Amniotic stem cell (primary cell): Measurements from ENCODE around the gene HOTAIR.
A peak's percentile ranks its signal among the peaks of the same experiment; 100 is the strongest.

Experiments used
- DNase-seq: peaks from one replicate; lab custom pipeline; 2025; lab: John Stamatoyannopoulos, UW

The HOTAIR gene

DNA sequence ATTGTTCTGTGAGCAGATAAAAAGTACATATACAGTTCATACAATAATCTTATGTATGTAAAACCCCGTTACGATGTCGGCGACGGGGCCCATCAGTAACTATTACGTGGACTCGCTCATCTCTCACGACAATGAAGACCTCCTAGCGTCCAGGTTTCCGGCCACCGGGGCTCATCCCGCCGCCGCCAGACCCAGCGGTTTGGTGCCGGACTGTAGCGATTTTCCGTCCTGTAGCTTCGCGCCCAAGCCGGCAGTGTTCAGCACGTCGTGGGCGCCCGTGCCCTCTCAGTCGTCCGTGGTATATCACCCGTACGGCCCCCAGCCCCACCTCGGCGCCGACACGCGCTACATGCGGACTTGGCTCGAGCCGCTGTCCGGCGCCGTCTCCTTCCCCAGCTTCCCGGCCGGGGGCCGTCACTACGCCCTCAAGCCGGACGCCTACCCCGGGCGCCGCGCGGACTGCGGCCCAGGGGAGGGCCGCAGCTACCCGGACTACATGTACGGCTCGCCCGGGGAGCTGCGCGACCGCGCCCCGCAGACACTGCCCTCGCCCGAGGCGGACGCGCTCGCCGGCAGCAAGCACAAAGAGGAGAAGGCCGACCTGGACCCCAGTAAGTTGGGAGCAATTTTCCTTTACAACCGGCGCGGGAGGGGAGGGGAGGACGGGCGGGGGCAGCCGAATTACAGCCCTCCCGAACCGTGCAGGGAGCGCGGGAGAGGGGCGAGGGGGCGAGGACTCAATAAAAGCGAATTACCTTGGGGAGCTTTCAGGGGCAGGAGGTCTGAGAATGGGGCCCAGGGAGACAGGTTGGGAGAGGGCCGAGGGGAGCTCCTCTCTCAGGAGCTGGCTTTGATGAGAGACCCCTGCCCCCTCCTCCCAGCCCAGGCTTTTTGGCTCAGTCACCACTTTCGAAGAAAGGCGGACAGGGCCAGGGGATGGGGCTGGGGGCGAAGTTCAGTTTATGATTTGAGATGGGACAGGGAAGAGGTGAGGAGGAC is 25.7 kb upstream of the HOTAIR start, which contains the start of gene HOXC9:
Gene HOXC9, plus strand, starts transcription at position 46 of the 999 bp plus-strand sequence. Its CDS starts 28 bp downstream, at position 74.
- DNase-seq: no peak

DNA sequence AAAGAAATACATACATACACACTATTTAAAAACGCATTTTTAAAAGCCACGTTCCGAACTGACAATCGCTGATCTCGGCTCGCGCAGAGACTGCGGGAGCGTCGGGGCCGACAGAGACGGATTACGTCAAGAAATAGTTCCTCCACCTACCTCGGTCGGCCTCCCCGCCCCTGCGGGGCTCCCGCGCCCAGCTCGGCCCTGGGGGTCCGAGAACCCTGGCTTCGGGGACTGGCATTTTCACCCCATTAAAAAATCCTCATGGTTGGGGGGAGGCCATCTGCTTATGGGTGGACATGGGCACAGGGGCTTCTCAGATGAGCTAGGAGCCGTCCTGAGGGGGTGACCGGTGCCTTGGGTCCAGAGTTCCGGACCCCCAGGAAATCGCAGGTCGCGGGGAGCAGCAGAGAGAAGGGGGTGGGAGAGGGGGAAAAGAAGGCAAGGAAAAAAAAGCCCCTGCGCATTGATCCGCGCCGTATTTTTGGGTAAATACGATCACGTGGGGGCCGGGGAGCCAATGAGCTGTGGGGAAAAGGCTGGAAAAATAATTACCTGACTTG is 24.9 kb upstream of the HOTAIR start:
- no peak for DNase-seq

DNA sequence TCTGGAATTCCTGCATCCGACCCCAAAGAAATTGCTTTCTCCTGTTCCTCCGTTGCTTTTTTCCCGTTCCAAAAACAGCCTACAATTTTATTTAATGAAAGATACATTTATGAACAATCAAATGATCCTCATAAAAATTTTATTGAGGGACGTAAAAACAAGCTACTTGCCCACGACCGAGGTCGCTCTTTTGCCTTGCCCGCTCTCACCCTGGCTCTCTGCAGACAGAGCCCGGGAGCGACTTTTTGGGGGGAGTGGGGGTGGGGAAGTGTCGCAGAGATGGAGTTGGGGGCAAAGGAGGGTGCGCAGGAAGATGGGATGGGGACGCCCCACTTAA is 24.1 kb upstream of the HOTAIR start:
- DNase-seq: no peak

DNA sequence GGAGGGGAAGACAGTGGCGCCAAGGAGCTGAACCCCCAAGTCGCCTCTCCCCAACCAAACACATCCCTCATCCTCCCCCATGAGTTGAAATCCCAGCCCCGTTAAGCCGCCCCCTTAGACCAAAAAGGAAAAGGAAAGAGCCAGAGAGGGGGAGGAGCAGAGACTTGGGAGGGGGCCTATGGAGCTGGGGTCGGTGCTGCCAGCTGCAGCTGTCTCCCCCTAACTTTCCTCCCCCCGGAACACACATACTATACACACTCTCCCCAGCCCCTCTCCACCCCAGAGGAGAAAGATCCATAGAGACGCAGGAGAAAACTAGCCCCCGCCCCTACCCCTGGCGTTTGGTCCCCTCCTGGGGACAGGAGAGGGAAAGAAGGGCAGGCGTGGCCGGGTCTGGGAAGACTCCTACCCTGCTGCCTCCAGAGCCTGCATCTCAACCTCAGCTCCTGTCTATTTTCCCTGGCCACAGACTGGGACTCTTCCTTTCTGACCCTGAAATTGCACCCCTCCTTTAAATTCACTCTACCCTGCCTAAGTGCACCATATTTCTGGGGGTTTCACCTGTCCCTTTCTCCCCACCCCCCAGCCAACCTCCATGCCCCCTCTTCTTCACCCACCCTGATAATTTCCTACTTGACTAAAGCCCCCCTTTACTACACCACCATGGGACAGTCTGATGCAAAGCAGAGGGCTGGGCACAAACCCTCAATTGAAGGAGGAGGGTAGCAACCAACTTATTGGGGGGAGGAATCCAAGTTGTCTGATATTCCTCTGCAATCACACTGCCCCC is 23.6 kb upstream of the HOTAIR start:
- no peak for DNase-seq

DNA sequence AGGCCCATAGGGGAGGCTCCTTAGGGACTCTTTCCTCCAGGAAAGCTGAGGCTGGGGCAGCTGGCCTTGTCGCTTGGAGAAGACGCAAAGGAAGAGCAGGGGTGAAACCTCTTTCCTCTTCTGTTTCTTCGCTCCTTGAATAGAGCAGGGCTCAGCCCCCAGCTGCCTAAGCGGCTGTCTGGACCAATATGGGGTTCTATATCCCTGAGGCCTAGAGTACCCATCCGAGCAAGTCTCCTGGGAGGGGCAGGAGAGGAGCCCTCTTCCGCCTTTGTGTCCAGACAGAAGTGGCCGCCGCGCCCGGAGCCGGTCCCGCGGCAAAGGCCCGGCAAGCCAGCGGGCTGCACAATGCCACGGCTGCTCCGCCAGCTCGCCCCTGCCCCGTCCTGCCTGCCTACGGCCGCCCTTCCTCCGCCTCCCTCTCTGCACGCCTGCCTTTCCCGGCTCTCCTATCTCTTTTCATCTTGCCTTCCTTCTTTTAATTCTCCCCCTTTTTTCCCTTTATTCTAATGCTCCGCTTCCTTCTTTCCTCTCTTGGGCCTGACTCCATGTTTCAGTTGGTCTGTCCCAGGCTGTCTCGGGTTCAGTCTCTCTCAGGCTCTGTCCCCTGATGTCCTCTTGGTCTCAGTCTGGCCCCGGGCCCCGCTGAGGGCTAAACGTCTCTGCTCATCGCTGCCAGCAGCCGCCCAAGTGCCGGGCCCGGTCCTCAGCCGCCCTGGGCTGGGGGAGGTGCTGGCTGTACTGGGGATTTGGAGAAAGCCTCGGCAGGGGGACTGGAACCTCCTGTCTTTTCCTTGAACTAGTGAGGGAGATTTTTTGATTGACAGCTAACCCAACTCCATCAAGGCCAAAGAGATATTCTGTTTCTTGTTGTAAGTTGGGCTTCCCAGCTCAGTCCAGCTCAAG is 22.7 kb upstream of the HOTAIR start:
- no peak for DNase-seq

DNA sequence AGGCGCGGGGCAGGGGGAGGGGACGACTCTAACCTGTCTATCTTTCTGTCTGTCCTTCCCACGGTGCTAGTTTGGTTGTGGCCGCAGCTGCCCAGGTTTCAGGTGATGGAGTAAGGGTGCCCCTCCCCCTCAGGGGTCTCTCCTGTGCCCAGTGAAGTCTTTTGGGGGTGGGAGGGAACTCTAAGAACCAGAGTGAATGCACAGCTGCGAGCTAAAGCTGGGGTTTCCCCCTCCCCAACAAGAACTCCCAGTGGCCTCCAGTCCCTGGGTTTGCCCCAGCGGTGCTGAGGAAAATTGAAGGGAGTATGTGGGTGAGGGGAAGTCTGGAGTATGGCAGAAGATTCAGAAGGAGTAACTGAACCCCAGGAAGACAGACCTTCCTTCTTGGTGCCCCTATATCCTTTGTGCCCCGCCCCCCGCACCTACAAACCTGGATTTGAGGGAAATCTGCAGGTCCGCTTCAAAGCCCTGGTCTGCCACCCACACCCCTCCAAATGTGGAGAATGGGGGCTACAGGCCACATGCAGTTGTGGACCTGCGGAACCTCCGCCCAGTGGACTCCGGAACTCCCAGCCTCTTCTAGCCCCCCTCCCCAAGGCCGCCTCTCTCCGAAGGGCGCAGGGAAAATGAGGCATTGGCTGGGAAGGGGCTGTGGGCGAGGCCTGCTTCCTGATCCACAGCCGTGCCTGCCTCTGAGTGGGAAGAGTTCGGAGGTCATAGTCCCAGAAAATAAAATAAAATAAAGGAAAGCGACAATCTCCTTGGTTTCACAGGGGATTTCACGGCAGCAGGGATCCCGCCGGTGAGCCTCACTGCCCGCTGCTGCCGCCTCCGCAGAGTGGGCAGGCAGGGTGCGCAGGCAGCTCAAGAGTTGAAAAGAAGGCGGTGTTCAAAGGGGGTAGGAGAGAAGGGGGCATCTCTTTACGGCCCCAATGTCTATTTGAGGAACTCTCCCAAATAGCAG is 21.8 kb upstream of the HOTAIR start:
- DNase-seq: no peak

DNA sequence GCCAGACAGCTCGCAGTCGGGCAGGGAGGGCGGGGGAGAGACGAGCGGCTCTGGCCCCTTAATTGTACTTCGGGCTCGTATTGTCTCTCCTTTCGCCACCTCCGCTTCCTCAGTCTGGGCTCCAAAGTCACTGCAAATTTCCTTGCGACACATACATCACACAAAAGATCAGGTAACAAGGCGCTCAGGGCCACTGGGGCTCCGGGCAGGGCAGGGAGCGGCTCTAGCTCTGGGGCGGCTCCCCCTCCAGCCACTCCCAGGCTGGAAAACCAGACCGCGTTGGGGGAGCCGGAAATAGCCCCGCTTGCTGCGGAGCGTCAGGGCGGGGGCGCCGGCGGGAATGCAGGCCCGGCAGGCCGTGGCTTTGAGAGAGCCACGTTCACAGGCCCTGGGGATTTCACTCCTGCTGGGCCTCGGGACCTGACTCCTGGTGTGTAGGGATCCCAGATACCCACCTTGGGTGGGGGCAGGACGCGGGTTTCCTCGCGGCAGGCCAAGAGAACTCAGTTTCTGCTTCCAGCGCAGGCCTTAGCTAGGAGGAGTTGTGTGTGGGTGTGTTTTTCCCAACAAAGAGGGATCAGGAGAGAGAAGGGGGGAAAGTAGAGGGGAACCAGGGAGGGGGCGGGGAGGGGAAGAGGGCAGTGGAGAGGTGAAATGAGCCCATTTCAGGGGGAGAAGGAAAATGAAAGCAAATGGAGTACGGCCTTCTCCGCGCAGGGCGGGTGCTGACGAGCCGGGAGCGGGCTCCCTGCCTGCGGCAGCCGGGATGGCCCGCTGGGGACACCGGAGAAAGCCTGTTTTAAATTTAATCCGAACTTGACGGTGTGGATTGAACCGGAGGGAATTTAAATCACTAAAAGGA is 20.9 kb upstream of the HOTAIR start:
- no peak for DNase-seq

DNA sequence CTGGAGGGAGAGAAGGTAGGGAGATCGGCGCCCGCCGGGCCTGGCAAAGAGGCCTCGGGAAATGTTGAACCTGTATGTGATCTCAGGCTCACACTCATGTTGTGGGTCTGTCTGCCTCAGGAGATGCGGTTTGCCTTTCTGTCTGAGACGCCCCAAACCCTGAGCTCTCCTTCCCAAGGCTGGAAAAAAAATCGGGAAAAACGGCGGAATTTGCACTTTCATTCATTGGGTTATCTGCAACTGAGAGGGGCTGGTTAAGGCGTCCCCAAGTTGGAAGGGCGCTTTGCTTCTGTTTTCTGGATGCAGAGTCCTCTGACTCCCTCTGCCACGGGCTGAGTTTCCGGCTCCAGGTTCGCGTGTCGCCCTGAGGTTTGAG is 20.2 kb upstream of the HOTAIR start:
- DNase-seq: no peak

DNA sequence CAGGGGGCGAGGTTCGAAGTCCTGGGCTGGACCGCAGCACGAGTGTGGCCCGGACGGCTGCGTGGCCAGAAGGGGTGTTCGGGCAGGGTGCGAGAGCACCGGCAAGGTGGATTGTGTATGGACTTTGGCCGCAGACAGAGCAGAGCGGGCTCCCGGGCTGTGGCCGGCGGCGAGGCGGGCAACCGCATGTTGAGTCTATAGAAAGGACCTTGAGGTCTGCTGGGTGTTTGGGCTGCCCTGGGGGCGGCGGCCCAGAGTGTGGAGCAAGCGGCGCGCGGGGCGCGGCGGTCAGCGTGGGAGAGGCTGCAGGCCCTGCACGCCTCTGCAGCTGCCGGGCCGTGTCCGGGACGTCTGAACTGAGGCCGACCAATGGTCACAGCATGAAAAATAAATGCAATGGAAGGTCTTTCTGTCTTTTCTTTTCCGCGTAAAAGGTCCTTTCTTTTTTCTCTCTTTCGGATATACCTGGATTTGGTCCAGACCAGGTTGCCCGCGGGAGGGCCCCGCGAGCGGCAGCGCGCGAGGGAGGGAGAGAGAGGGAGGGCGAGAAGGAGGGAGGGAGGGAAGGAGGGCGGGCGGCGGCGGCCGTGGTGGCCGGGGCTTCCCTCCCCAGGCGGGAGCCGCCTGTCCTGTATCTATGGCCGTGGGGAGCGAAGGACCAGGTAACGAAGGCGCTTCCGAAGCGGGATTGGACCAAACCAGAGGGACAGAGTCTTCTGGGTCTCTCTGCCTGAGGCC is 19.7 kb upstream of the HOTAIR start:
- DNase-seq: no peak

DNA sequence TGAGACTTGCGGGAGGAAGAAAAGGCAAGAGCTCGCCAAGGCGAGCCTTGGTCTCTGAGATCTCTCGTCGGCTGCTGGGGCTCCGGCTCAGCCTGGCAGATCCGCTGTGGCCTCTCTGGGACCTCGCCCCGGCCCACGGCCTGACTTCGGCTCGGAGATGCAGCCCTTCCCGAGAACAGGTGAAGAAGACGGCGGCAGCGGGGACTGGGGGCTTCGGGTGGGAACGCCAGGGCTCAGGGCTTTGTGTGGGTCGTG is 19.2 kb upstream of the HOTAIR start:
- DNase-seq: no peak

DNA sequence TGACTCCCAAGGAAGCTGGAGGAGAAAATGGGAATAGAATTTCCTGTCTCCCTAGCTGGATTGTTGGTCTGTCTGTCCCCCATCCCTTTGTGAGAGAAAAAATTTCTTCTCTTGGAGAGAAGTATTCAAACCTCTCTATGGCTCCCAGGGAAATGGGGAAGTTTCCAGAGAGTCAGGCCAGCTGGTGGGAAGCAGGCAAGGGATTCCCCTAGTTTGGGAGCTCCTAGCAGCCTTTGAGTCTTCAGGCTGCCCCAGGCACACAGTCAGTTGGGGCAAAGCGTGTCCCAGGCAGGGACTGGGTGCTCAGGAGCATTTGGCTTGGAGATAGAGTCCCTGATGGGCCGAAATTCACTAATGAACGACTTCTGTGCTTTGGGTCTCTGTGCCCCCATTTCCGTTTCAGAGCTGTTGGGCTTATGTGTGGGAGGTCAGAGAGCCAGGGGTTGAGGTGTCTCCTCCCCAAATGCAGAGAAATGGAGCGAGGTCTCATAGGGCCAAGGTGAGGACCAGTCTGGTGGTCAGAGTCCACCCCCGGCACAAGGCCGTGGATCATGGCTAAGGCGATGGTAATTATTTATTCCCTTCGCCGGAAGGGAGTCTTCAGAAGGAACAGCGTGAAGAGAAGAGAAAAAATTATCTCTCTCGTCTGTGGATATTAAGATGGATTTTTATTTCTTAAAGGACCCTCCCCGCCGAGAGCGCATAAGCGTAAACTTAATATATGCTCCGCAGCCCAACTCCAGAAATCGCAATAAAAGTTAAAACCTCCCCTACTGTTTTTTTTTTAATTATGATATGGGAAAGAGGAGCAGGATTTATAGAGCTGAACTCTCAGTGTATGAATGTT is 18.6 kb upstream of the HOTAIR start:
- no peak for DNase-seq

DNA sequence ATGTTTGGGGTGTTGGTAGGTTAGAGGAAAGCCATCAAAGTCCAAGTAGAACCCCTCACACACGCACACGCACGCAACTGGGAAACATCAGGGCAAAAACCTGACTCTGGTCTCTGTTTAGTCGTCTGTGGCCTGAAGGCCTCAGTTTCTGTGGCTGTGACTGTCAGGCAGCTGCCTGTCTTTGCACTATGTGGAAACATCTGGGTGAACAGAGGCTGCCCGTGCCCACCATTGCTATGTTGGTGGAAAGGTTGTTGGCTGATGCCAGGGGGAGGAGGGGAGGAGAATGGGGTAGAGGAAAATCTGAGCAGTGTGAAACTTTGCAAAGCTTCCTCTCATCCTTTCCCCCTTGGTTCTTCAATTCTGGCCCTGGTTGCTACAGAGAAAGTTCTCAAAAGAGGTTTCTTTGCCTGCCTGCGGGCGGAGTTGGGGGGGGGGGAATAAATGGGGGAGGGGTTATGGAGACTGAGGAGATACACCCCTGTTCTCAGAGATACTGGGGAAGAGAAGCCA is 17.7 kb upstream of the HOTAIR start:
- DNase-seq: no peak

DNA sequence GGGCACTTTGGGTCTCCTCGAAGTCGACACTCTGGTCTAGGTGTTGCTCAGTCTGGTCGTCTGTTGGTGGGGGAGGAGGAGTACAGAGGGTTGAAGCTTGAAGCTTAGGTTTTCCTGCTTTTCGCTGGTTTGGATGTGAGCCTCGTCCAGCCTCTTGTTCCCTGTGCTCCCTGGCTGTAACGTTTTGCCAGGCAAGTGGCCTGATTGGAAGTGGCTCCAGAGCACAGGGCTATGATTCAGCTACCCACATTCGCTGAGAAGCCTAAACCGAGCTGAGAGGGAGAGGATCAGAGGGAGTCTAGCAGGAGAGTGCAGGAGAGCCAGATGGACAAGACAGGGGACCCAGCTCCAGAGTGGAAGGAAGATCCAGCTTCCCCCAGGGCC is 16.3 kb upstream of the HOTAIR start:
- DNase-seq: no peak

DNA sequence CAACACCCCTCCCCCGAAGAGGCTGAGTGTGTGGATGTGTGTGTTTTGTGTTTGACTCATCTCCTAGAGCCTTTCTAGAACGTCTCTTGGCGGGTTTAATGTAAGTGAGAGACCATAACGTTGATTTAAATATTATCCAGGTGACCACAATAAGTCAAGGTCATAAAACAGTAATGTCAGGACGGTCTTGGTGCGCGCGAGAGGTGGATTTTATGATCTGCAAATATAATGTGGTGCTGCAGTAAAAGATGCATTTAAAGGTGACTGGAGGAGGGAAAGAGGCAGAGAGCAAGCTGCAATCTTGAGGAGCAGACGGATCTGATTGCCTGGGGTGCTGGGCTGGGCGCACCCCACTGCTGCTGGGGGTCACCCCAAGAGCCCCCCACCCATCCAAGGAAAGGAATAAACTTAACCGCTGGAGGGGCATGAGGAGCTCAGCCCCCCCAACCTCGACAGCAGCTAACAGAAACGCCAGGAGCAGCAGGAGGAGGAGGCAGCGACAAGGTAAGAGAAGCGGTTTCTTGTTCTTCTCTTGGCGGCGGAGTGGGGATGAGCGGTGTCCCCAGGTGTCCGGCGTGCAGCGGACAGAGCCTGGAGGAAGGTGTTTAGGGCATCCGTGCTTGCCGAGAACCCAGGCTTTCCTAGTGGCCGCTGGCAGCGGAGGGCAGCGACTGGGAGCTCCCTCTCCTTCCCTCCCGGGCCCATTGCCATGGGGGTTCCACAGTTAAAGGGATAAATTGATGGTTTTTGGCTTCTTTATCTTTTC is 15.7 kb upstream of the HOTAIR start:
- DNase-seq: no peak

DNA sequence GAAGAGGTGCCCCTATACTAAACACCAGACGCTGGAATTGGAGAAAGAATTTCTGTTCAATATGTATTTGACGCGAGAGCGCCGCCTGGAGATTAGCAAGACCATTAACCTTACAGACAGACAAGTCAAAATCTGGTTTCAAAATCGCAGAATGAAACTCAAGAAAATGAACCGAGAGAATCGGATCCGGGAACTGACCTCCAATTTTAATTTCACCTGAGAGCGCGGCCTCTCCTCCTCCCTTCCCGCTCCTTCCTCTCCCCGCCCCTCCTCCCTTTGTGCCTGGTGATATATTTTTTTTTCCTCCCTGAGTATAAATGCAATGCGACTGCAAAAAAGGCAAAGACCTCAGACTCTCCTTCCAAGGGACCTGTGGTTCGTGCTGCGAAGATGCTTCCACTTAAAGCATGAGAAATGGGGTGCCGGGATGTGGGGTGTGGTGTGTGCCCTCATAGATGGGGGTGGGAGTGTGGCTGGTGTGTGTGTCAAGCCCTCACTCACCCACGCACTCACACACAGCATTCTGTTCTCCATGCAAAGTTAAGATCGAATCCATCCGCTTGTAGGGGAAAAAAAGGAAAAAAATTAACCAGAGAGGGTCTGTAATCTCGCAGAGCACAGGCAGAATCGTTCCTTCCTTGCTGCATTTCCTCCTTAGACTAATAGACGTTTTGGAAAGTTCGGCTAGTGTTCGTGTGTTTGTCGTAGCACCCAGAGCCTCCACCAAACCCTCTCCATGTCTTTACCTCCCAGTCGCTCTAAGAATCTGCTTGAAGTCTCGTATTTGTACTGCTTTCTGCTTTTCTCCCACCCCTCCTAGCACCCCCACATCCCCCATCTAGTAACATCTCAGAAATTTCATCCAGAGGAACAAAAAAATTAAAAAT is 14.7 kb upstream of the HOTAIR start:
- DNase-seq: peak; percentile 13

DNA sequence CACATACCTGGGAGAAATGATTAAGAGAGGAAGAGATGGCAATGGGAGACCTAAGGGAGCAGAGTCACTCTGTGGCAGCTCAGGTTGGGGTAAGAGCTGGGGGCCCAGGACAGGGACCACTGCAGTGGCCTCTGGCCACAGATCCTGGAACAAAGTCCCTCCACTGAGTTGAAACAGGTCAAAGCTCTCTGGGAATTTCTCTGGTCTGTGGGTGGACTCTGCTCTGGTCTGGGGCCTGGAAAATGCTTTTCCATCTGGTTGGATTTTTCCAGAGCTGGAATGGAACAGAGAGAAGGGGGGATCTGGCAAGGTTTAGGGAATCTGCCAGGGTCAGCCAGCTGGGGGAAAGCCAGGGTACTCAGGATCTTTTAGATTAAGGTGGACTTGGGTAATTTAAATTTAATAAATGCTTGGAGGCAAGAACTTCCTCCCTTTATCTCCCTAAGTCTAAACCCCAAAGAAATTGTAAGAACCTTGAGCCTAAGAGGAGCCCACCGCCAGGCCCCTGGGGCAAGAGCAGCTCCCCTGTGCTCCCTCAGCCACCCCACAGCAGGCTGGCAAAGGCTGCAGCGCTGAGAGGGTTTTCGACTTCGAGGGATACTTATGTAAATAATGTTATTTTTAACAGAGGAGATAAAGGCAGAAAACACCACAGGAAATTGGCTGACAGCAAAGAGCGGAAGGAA is 13.9 kb upstream of the HOTAIR start:
- DNase-seq: no peak
